ENCODE data around the gene HDGFL2. TPM values are rescaled to one million over a fixed set of nuclear protein-coding genes. Genes with fewer than 3 reads are reported as not detected.

Gene HDGFL2
- polyA plus RNA-seq, 3 donors from 2014 or later: 7.3 to 32.5 (median 16.1) TPM

Other genes starting within 250 kb of the HDGFL2 start
- gene EBI3, start 242.8 kb upstream of the HDGFL2 start, polyA plus RNA-seq: not detected
- 10 to 100 TPM; 13.8 to 42.4 (median 16.9) TPM for gene YJU2, start 225.2 kb upstream of the HDGFL2 start, polyA plus RNA-seq
- not detected for gene SHD, start 193.0 kb upstream of the HDGFL2 start, polyA plus RNA-seq
- 100 to 1,000 TPM in 1 of 3 donors, 10 to 100 TPM in 2; 85.3 to 116 (median 86.1) TPM for gene TMIGD2, start 169.9 kb upstream of the HDGFL2 start, polyA plus RNA-seq
- gene FSD1, start 167.7 kb upstream of the HDGFL2 start, polyA plus RNA-seq: 10 to 100 TPM; 10.1 to 23.8 (median 12.8) TPM
- 1 to 10 TPM in 1 of 3 donors, under 1 TPM in 1, not detected in 1; 0.89 to 4.2 TPM for gene STAP2, start 133.5 kb upstream of the HDGFL2 start, polyA plus RNA-seq
- 10 to 100 TPM in 2 of 3 donors, 1 to 10 TPM in 1; 9.0 to 13.4 (median 11.3) TPM for gene MPND, start 128.7 kb upstream of the HDGFL2 start, polyA plus RNA-seq
- 10 to 100 TPM; 13.8 to 24.6 (median 18.4) TPM for gene SH3GL1, start 71.8 kb upstream of the HDGFL2 start, polyA plus RNA-seq
- 1 to 10 TPM; 1.5 to 8.5 (median 2.9) TPM for gene CHAF1A, start 69.7 kb upstream of the HDGFL2 start, polyA plus RNA-seq
- 1 to 10 TPM; 4.7 to 8.3 (median 6.3) TPM for gene UBXN6, start 14.5 kb upstream of the HDGFL2 start, polyA plus RNA-seq
- under 1 TPM in 2 of 3 donors, not detected in 1; 0.03 to 0.20 TPM for gene PLIN4, start 46.2 kb downstream of the HDGFL2 start, polyA plus RNA-seq
- not detected for gene PLIN5, start 62.9 kb downstream of the HDGFL2 start, polyA plus RNA-seq
- gene LRG1, start 67.7 kb downstream of the HDGFL2 start, polyA plus RNA-seq: not detected
- gene SEMA6B, start 87.4 kb downstream of the HDGFL2 start, polyA plus RNA-seq: not detected
- 10 to 100 TPM in 1 of 3 donors, 1 to 10 TPM in 2; 2.4 to 14.1 (median 5.2) TPM for gene TNFAIP8L1, start 167.2 kb downstream of the HDGFL2 start, polyA plus RNA-seq
- 100 to 1,000 TPM; 207 to 245 (median 233) TPM for gene MYDGF, start 198.0 kb downstream of the HDGFL2 start, polyA plus RNA-seq